ENCODE data around the gene CD244. TPM values are rescaled to one million over a fixed set of nuclear protein-coding genes. Genes with fewer than 3 reads are reported as not detected.

The CD244 gene
- total and polyA plus RNA-seq, 2 donors (not counting 3 experiments of a cell fraction or from before 2014, with no cell fraction given): not detected

DNA sequence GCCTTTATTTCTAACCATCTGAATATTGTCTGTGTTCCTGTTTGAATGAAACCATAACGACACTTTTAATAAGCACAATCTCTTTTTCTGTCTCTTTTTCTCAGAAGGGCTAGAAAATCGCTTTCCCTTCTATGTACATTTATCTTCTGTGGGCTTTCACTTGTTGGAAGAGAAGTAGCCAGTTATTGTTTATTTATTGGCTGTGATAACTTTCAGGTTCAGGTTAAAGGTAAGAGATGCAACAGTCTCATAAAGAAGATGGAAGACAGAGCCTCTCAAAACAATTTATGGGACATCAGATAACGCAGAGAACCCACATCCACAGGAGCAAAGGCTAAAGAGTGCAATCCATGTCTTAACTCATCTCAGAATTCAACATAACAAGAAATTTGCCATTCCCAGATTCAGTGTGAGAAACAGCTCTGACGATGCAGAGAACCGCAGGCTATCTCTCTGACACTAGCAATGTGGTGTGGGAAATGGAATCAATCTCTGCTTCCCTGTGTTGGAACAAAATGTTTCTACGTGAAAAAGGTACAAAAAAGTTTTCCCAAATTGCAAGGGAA is 4.1 kb upstream of the CD244 start:
- no peaks in the 10 kb centered on the region for H3K9me1 ChIP-seq (replicated peaks; ENCODE audit: control insufficient read depth, extremely low read depth, insufficient read depth, low read length)
- H3K27ac ChIP-seq (ENCODE audit: insufficient read depth, low read depth, low read length): no peak overlapping the region
- H3K9ac ChIP-seq (replicated peaks; ENCODE audit: extremely low read depth, insufficient read depth, low read length): no peak overlapping the region
- ChIA-PET POLR2A (no interaction called here), CTCF (no interaction called here)
- DNase-seq (ENCODE audit: low read depth, low spot score) (no peak), FAIRE-seq (no peak)
- no peak overlapping the region for H3K4me2 ChIP-seq (ENCODE audit: insufficient read depth, low read length)
- TF ChIP-seq FOS (IDR thresholded peaks at IDR 0.05; ENCODE audit: borderline replicate concordance, insufficient read depth, low read length) (no peak), MYC (IDR thresholded peaks at IDR 0.05; ENCODE audit: low read depth, low read length) (no peak), POLR2A (IDR thresholded peaks at IDR 0.05; ENCODE audit: low read depth, low read length) (no peak), GATA2 (IDR thresholded peaks at IDR 0.05; ENCODE audit: insufficient read depth, insufficient read length, low read depth, low read length) (no peak), POLR2AphosphoS5 (IDR thresholded peaks at IDR 0.05; ENCODE audit: insufficient read depth, low read depth, low read length) (no peak), EZH2 (IDR thresholded peaks at IDR 0.05; ENCODE audit: borderline replicate concordance, low read depth, low read length, severe bottlenecking) (no peak), JUN (IDR thresholded peaks at IDR 0.05; ENCODE audit: borderline replicate concordance, insufficient read depth, insufficient read length, low read depth) (no peak)
- TF ChIP-seq, protein P1, sequence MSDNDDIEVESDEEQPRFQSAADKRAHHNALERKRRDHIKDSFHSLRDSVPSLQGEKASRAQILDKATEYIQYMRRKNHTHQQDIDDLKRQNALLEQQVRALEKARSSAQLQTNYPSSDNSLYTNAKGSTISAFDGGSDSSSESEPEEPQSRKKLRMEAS (IDR thresholded peaks at IDR 0.05; ENCODE audit: insufficient read depth, insufficient read length): no peak
- TF ChIP-seq, protein P2, sequence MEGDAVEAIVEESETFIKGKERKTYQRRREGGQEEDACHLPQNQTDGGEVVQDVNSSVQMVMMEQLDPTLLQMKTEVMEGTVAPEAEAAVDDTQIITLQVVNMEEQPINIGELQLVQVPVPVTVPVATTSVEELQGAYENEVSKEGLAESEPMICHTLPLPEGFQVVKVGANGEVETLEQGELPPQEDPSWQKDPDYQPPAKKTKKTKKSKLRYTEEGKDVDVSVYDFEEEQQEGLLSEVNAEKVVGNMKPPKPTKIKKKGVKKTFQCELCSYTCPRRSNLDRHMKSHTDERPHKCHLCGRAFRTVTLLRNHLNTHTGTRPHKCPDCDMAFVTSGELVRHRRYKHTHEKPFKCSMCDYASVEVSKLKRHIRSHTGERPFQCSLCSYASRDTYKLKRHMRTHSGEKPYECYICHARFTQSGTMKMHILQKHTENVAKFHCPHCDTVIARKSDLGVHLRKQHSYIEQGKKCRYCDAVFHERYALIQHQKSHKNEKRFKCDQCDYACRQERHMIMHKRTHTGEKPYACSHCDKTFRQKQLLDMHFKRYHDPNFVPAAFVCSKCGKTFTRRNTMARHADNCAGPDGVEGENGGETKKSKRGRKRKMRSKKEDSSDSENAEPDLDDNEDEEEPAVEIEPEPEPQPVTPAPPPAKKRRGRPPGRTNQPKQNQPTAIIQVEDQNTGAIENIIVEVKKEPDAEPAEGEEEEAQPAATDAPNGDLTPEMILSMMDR (IDR thresholded peaks at IDR 0.05; ENCODE audit: extremely low read depth in 1 of 2, insufficient read depth in 1 of 2, low read depth in 1 of 2, low read length in 2 of 2): no peak
- no peaks in the 10 kb centered on the region for H3K27me3 ChIP-seq (ENCODE audit: control insufficient read depth in 2 of 2, insufficient read depth in 2 of 2, low read length in 2 of 2)
- no peaks in the 10 kb centered on the region for H3K36me3 ChIP-seq (ENCODE audit: control insufficient read depth in 2 of 2, extremely low read depth in 1 of 2, insufficient read depth in 2 of 2, low read length in 2 of 2)
- BruUV-seq (replicated peaks): no TSS peak
- no peaks in the 10 kb centered on the region for H3K79me2 ChIP-seq (ENCODE audit: control insufficient read depth, insufficient read depth, low read length)
- H2AFZ ChIP-seq (ENCODE audit: low read depth, low read length): no peak overlapping the region
- no peak overlapping the region for H3K4me3 ChIP-seq (replicated peaks in 1 of 3; ENCODE audit: insufficient read depth in 1 of 3, low read depth in 1 of 3, low read length in 3 of 3)
- no peaks in the 10 kb centered on the region for H3K9me3 ChIP-seq (replicated peaks; ENCODE audit: control insufficient read depth, insufficient read depth, low read length)
- dilution Hi-C loops (cut with MboI; ENCODE audit: extremely low pct_ligation_motif_present, low sequenced_read_pairs) (no loop called here), intact Hi-C loops (cut with micrococcal nuclease) (no loop called here)
- no peaks in the 10 kb centered on the region for H3K4me1 ChIP-seq (ENCODE audit: control insufficient read depth, extremely low read depth, insufficient read depth, low read length)
- no peaks in the 10 kb centered on the region for H4K20me1 ChIP-seq (replicated peaks; ENCODE audit: control insufficient read depth, extremely low read depth, insufficient read depth, low read length)

Data from endothelial cell of umbilical vein (primary cell).